ENCODE measurements around the gene MAPK12. TPM values are rescaled to one million over a fixed set of nuclear protein-coding genes. Genes with fewer than 3 reads are reported as not detected.

The MAPK12 gene
- polyA plus RNA-seq, 1 donor from 2014 or later: 36.7 TPM

DNA sequence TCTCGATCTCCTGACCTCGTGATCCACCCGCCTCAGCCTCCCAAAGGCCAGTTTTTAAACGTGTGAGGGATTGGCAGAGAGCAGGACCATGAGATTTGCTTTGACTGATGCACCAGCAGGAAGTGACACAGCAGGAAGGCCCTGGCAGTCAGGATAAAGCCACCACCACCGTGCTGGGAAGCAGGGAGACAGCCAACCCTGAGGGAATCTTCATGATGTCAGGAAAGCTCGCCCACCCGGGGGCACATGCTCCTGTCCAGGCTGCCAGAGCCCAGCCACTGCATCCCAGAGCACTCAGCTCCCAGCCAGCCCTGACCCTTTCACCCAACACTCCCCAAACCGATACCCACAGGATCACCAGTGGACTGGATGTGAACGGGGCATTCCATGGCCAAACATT is 22.7 kb downstream of the MAPK12 start:
- no peak overlapping the region for H3K4me2 ChIP-seq (ENCODE audit: low read length)
- H4K20me1 ChIP-seq (ENCODE audit: insufficient read depth): no peaks in the 10 kb centered on the region
- no peaks in the 10 kb centered on the region for H3K9me2 ChIP-seq (ENCODE audit: insufficient read depth, low read length)
- no peaks in the 10 kb centered on the region for H3K27me3 ChIP-seq (ENCODE audit: insufficient read depth, low read depth, low read length)
- H3K79me2 ChIP-seq (replicated peaks; ENCODE audit: insufficient read depth, low read length): peaks cover 35% of the 10 kb centered on the region
- no peak for TF ChIP-seq POLR2AphosphoS5 (IDR thresholded peaks at IDR 0.05)
- TF ChIP-seq TAF1 (IDR thresholded peaks at IDR 0.05; ENCODE audit: low read depth): no peak
- no peak overlapping the region for H3K4me3 ChIP-seq (ENCODE audit: low read length)
- no peaks in the 10 kb centered on the region for H3K36me3 ChIP-seq (ENCODE audit: insufficient read depth, low read length)
- H3K9ac ChIP-seq (ENCODE audit: low read length): no peak overlapping the region
- no peak overlapping the region for H3K27ac ChIP-seq (ENCODE audit: low read length)
- no peaks in the 10 kb centered on the region for H3F3A ChIP-seq (ENCODE audit: insufficient read depth, low read length, poor library complexity, severe bottlenecking)
- no peak overlapping the region for H2AFZ ChIP-seq (ENCODE audit: low read depth, low read length)
- no peaks in the 10 kb centered on the region for H3K9me3 ChIP-seq (ENCODE audit: low read length)

- Histone ChIP-seq H3K4me2 (ENCODE audit: low read length) (no peak overlapping the region), H3F3A (ENCODE audit: insufficient read depth, low read length, poor library complexity, severe bottlenecking) (no peaks in the 10 kb centered on the region), H2AFZ (ENCODE audit: low read depth, low read length) (no peak overlapping the region), H3K9me3 (ENCODE audit: low read length) (no peaks in the 10 kb centered on the region), H3K9me2 (ENCODE audit: insufficient read depth, low read length) (no peaks in the 10 kb centered on the region), H3K27me3 (ENCODE audit: insufficient read depth, low read depth, low read length) (no peaks in the 10 kb centered on the region), H3K4me3 (ENCODE audit: low read length) (no peak overlapping the region), H3K79me2 (replicated peaks; ENCODE audit: insufficient read depth, low read length) (peaks cover 18% of the 10 kb centered on the region), H3K36me3 (ENCODE audit: insufficient read depth, low read length) (no peaks in the 10 kb centered on the region), H3K9ac (ENCODE audit: low read length) (no peak overlapping the region), H3K27ac (ENCODE audit: low read length) (no peak overlapping the region), H4K20me1 (ENCODE audit: insufficient read depth) (no peaks in the 10 kb centered on the region)
- TF ChIP-seq CTCF (IDR thresholded peaks at IDR 0.05; ENCODE audit: poor library complexity, severe bottlenecking) (peak; percentile 41), EP300 (conservative IDR thresholded peaks at IDR 0.05; ENCODE audit: poor library complexity, severe bottlenecking) (no peak), SMC3 (conservative IDR thresholded peaks at IDR 0.05; ENCODE audit: poor library complexity) (peak; percentile 35)
Observed at GRCh38 chr22:50236731-50237409, 24.6 kb downstream of the MAPK12 start.

GRCh38 chr22:50233223-50233622 is 28.3 kb downstream of the MAPK12 start:
- Histone ChIP-seq H3K27ac (ENCODE audit: low read length) (no peak overlapping the region), H4K20me1 (ENCODE audit: insufficient read depth) (no peaks in the 10 kb centered on the region), H2AFZ (ENCODE audit: low read depth, low read length) (no peak overlapping the region), H3K9me2 (ENCODE audit: insufficient read depth, low read length) (no peaks in the 10 kb centered on the region), H3K27me3 (ENCODE audit: insufficient read depth, low read depth, low read length) (no peaks in the 10 kb centered on the region), H3K9me3 (ENCODE audit: low read length) (no peaks in the 10 kb centered on the region), H3K9ac (ENCODE audit: low read length) (no peak overlapping the region), H3K4me2 (ENCODE audit: low read length) (no peak overlapping the region), H3F3A (ENCODE audit: insufficient read depth, low read length, poor library complexity, severe bottlenecking) (no peaks in the 10 kb centered on the region), H3K79me2 (replicated peaks; ENCODE audit: insufficient read depth, low read length) (peaks cover 6% of the 10 kb centered on the region), H3K36me3 (ENCODE audit: insufficient read depth, low read length) (no peaks in the 10 kb centered on the region), H3K4me3 (ENCODE audit: low read length) (no peak overlapping the region)
- TF ChIP-seq TAF1 (IDR thresholded peaks at IDR 0.05; ENCODE audit: low read depth) (no peak), CTCF (IDR thresholded peaks at IDR 0.05; ENCODE audit: poor library complexity, severe bottlenecking) (no peak), MXI1 (conservative IDR thresholded peaks at IDR 0.05; ENCODE audit: poor library complexity, severe bottlenecking) (no peak), EZH2 (IDR thresholded peaks at IDR 0.05; ENCODE audit: borderline replicate concordance, insufficient read depth, low read length, poor library complexity, severe bottlenecking) (no peak), RAD21 (conservative IDR thresholded peaks at IDR 0.05) (no peak), SMC3 (conservative IDR thresholded peaks at IDR 0.05; ENCODE audit: poor library complexity) (no peak), POLR2AphosphoS5 (IDR thresholded peaks at IDR 0.05) (no peak), EP300 (conservative IDR thresholded peaks at IDR 0.05; ENCODE audit: poor library complexity, severe bottlenecking) (no peak)
- TF ChIP-seq, protein P1, sequence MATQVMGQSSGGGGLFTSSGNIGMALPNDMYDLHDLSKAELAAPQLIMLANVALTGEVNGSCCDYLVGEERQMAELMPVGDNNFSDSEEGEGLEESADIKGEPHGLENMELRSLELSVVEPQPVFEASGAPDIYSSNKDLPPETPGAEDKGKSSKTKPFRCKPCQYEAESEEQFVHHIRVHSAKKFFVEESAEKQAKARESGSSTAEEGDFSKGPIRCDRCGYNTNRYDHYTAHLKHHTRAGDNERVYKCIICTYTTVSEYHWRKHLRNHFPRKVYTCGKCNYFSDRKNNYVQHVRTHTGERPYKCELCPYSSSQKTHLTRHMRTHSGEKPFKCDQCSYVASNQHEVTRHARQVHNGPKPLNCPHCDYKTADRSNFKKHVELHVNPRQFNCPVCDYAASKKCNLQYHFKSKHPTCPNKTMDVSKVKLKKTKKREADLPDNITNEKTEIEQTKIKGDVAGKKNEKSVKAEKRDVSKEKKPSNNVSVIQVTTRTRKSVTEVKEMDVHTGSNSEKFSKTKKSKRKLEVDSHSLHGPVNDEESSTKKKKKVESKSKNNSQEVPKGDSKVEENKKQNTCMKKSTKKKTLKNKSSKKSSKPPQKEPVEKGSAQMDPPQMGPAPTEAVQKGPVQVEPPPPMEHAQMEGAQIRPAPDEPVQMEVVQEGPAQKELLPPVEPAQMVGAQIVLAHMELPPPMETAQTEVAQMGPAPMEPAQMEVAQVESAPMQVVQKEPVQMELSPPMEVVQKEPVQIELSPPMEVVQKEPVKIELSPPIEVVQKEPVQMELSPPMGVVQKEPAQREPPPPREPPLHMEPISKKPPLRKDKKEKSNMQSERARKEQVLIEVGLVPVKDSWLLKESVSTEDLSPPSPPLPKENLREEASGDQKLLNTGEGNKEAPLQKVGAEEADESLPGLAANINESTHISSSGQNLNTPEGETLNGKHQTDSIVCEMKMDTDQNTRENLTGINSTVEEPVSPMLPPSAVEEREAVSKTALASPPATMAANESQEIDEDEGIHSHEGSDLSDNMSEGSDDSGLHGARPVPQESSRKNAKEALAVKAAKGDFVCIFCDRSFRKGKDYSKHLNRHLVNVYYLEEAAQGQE (IDR thresholded peaks at IDR 0.05; ENCODE audit: borderline replicate concordance): no peak
